Heart left ventricle (tissue), 13 donors: ENCODE measurements around the gene RUFY1.

ENCODE experiments used
- CTCF ChIP-seq, 12 donors: fragments of 200-600 bp; sonication (generic) in 4 of 12; IDR thresholded peaks; one replicate each; pipeline versions ENCODE4 v1.5.0 to v1.8.0; 2018 to 2022; ENCODE audit warnings: antibody characterized with exemption in 12 of 12, mild to moderate bottlenecking in 5 of 12
- POLR2A ChIP-seq, 2 donors: fragments of 450-650 bp; IDR thresholded peaks; one replicate each; pipeline ENCODE4 v1.6.1; 2017; ENCODE audit warnings: antibody characterized with exemption in 2 of 2, mild to moderate bottlenecking in 2 of 2, moderate library complexity in 2 of 2
- donor health status: ischemic (EF 13 %, LVEDD 7.1; RV severe dilation, severe dysfunction).
- donor health status: DM: no; HTN: yes; CAD: no.
- donor health status: DM: no; HTN: no; CAD: no.
- donor health status: ischemic (EF 25% LVEDD 6.9; RV normal size, moderate dysfunction).
- donor health status: ischemic (EF 25% LVEDD 5.7; RV mildly dilated, moderate dysfunction).
- donor health status: ischemic (EF 35%, LVEDD 5.7; RV mildly dilated, moderate dysfunction).
- donor health status: nonischemic (EF 11% LVEDD 7.7; RV severe dilation, severe dysfunction).
- donor health status: DM: yes; HTN: yes; CAD: no.
- donor health status: PGD.
- donor health status: ischemic (EF 29% LVEDD 5.4; RV normal size, mild dysfunction).
- donor health status: nonischemic (EF 23%, LVEDD 6.1; RV moderate dilation, normal function).

GRCh38 chr5:179596421-179596820 is 46.1 kb downstream of the RUFY1 start:
- TF ChIP-seq CTCF (IDR thresholded peaks at IDR 0.05) (no peak), POLR2A (IDR thresholded peaks at IDR 0.05) (no peak)
